ENCODE data around the gene ARHGAP15.
A peak's percentile ranks its signal among the peaks of the same experiment; 100 is the strongest.

Gene ARHGAP15

GRCh38 chr2:143486976-143487375 lies 357.8 kb downstream of the ARHGAP15 start:
- DNase-seq (ENCODE audit: low spot score) = no peak

DNA sequence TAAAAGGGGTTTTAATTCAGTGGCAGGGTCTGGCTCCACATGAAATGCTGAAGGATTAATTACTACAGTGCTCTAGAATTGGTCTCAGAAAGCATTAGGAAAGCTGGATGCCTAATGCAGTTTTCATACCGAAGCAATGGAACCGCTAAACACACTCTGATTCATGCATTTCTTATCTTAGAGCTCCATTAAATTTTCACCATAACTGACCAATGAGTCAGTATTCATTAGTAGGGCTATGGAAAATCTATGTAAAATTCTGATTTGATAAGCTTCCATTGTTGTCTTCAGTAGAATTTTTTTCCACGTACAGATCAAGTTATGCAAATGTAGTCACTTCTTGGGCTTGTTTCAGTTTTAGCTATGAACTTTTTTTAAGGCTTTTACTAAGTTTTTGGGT lies 359.9 kb downstream of the ARHGAP15 start:
- peak; percentile 33 for DNase-seq (ENCODE audit: low spot score)

DNA sequence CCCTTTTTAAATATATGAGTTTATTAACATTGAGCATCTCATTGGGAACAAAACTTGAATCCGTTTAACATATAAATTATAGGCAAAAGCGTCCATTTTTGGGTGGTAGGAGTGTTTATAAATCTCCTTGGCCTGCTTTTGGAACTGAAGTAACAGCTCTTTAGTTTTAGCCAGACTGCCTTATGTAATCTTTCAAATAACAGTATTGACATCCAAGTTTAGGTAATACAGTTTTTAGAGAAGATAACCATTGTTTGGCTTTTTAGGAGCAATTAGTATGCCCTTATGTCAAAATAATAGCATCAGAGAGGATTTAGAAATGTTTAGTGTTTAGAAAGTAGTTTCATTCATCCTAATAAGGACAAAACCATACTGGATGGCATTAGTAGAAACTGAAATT lies 361.9 kb downstream of the ARHGAP15 start:
- DNase-seq (ENCODE audit: low spot score) = no peak

DNA sequence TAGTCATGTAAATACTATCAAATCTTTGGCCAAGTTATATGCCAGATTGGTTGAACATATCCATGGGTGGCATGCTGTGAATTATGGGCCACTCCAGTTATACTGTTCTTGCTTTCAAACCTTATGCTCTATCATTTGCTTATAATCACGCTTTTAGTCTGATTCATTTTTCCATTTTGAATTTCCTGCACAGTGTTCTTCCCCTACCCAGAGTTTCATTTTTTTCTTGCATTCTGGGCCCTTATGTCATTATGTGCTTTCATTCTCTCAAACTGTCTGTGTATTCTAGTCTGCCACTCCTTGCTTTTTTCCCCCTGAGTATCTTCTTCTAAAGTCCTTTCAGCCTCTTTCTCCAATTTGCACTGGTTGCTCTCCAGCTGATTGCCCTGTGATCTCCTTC lies 364.1 kb downstream of the ARHGAP15 start:
- no peak for DNase-seq (ENCODE audit: low spot score)

DNA sequence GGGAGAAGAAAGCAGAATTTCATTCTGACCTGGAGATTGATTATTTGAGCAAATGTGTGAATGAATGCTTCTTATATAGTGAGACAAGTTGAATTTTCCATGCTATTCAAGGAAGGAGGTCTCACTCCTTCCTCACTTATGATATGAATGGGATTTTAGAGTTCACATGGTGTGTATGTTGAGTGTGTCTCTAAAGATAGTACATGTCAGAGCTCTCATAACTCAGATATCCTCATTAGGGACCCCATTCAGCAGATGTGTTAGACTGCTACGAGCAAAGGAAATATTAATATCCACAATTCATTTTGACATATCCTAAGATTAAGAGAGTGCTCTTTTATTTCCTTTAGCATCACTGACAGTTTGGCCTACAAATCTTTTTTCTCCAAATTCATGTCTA lies 368.5 kb downstream of the ARHGAP15 start:
- DNase-seq (ENCODE audit: low spot score) = no peak

GRCh38 chr2:143498496-143498895 lies 369.3 kb downstream of the ARHGAP15 start:
- DNase-seq (ENCODE audit: low spot score) = no peak

GRCh38 chr2:143499061-143499460 lies 369.8 kb downstream of the ARHGAP15 start:
- no peak for DNase-seq (ENCODE audit: low spot score)

DNA sequence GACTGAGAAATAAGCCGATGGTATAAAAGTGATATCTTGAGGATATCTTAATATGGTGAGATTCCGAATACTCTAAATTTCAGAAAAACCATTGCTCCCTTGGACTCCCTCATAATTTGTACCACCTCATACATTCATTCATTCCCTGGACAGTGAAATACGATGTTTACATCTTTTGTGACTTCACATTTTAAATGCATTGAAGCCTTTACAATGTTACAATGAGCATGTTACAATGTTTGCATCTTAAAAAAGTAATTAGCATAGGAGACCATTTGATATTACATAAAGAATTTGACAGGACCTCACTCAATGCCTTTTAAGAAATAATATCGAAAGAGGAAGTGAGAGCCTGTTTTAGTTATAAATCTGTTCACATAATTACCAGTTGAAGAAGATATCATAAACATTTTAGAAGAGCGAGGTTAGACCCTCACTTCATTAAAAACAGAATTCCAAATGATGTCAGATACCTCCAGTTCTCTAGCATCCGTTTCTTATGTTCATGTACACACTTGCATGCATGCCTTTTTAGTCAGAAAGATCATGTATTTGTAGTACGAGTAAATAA lies 372.0 kb downstream of the ARHGAP15 start:
- no peak for DNase-seq (ENCODE audit: low spot score)

GRCh38 chr2:143503280-143503679 lies 374.1 kb downstream of the ARHGAP15 start:
- no peak for DNase-seq (ENCODE audit: low spot score)

- no peak for DNase-seq (ENCODE audit: low spot score)
These were observed 375.2 kb downstream of the ARHGAP15 start for GRCh38 chr2:143504397-143504796.

GRCh38 chr2:143505542-143505941 lies 376.3 kb downstream of the ARHGAP15 start:
- no peak for DNase-seq (ENCODE audit: low spot score)

GRCh38 chr2:143513081-143513480 lies 383.9 kb downstream of the ARHGAP15 start:
- DNase-seq (ENCODE audit: low spot score) = peak; percentile 28

DNA sequence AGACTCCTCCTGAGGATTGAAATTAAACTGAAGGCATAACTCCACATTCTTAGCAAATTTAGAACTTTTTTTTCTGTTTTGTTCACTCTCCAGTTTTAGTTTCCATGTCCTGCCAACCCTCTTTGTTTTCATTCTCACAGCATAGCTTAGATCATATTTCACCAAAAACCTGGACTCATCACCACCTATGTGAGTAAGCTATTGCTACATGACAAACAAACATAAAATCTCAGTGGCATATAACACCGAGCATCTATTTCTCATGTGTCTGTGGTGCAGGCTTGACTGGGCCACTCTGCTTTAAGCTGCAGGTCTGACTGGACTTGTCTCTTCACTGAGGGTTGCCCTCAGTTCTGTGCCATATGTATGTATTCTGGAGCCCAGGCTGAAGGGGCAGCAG lies 385.2 kb downstream of the ARHGAP15 start:
- no peak for DNase-seq (ENCODE audit: low spot score)

- DNase-seq (ENCODE audit: low spot score) = no peak
These were observed 386.1 kb downstream of the ARHGAP15 start for GRCh38 chr2:143515318-143515717.

- DNase-seq (ENCODE audit: low spot score) = no peak
These were observed 390.3 kb downstream of the ARHGAP15 start for GRCh38 chr2:143519521-143519920.

GRCh38 chr2:143521396-143521795 lies 392.2 kb downstream of the ARHGAP15 start:
- DNase-seq (ENCODE audit: low spot score) = no peak

DNA sequence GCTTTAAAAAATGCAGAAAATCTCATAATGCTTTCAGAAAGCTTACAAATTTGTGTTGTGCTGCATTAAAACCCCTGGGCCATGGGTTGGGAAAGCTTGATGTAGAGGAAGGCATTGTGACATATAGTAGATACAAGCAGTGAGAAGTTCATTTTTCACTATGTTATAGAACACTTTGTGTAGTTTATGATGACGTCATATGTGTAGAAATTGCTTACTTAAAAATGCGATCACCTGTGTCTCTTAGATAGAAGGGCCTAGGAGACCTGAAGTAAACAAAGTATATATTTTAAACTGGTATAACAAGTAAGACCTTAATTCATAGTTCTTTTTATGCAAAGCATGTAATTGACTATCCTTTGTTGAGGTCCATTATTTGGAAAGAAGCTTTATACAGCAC lies 393.5 kb downstream of the ARHGAP15 start:
- DNase-seq (ENCODE audit: low spot score) = no peak

- DNase-seq (ENCODE audit: low spot score) = no peak
These were observed 394.9 kb downstream of the ARHGAP15 start for GRCh38 chr2:143524119-143524553.

GRCh38 chr2:143524559-143525401 lies 395.6 kb downstream of the ARHGAP15 start:
- no peak for DNase-seq (ENCODE audit: low spot score)

DNA sequence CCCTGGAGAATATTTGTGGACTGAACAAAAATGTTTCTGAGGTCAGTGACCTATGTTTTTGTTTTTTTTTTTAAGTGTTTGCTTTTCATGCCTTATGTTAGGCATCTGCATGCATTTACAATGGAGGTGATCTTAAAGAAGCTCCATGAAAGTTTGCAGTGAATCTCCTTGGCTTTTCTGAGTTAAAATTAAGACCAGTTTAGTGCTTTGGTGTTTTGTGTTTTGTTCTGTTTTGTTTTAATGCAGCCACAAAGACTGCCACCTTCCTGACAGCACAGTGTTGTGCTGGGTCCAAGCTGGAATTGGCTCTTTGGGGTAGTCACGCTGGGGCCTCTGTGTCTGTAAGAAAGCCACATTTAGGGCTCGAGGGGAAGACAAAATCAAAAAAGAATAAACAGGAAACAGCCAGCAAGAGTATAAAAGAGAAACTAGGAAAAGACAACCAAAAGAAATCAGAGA lies 396.2 kb downstream of the ARHGAP15 start:
- DNase-seq (ENCODE audit: low spot score) = no peak

DNA sequence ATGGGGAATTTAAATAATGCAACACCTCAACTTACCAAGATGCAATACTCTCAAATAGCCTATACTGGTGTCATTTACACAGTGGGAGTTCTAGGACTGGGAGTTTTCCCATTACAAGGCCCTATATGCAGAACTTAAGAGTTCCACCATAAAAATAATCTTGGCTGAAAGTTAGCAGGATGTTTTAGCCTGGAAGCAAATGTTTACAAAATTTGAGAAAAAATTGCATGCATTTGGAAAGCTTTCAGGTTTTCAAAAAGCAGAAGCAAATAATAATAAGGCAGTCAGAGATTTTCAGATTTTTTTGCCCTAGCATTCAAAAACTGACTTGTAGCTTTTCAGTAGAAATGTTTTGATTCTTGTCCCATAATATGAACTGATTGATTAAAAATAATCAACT lies 397.3 kb downstream of the ARHGAP15 start:
- DNase-seq (ENCODE audit: low spot score) = no peak

DNA sequence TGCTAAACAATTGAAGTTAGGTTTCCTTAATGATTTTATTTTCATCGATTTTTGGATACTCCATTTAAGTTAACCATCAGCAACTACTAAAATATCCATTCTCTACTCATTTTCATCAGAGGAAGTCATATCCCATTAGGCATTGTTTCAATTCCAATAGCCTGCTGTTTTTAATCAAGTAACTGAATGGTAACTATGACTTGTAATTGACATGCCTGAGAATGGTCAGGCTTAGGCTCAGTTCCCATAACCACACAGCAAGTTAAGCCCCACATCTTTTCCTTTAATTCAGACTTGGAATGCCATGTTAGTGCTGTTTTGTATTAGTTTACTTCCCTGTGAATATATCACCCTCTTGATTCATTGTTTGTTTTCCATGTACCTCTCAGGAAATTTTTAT lies 398.8 kb downstream of the ARHGAP15 start:
- no peak for DNase-seq (ENCODE audit: low spot score)

DNA sequence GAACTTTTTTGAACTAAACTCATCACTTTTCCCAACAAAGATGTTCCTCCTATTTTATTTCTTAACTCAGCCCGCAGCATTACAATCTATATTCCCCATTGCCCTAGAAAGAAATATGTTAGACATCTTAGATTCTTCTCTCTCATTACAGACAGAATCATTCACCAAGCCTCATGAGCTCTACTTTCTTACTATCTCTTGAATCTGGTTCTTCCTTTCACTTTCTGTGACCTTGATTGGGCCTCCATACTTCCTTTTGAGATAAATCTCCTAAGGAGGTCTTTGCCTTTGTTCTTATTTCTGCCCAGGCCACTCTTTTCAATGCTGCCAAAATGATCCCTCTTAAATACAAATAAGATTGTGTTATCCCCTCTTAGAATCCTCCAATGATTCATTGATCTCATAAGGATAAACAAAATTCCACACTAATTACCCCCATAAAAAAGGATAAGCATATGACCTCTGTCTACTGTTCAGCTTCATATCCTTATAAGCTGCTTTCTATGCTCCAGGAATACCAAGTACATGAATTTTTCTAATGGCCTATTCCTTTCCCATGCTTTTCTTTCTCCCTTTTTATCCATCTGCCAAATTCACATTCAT lies 400.0 kb downstream of the ARHGAP15 start:
- DNase-seq (ENCODE audit: low spot score) = no peak

All from kidney tubule cell (primary cell).